GM12873 (cell line): Measurements from ENCODE around the gene NID2.

Source experiments
- CTCF ChIP-seq: IDR thresholded peaks from 2 replicates; pipeline ENCODE4 v1.5.1; 2012; ENCODE audit warnings: low read depth, mild to moderate bottlenecking, moderate library complexity, low read length, control low read depth; ENCODE audit not compliant: insufficient read depth; ENCODE audit errors: missing control alignments

NID2 gene

GRCh38 chr14:52054678-52055077 is 14.2 kb downstream of the NID2 start:
- no peak for TF ChIP-seq CTCF

GRCh38 chr14:52053044-52053443 is 15.8 kb downstream of the NID2 start:
- TF ChIP-seq CTCF = no peak

GRCh38 chr14:52052288-52052943 is 16.4 kb downstream of the NID2 start:
- no peak for TF ChIP-seq CTCF

- no peak for TF ChIP-seq CTCF
Measured at GRCh38 chr14:52051871-52052270, 17.0 kb downstream of the NID2 start.

GRCh38 chr14:52051251-52051650 is 17.6 kb downstream of the NID2 start:
- TF ChIP-seq CTCF = no peak

GRCh38 chr14:52049721-52050588 is 18.9 kb downstream of the NID2 start:
- TF ChIP-seq CTCF = no peak

- no peak for TF ChIP-seq CTCF
Measured at GRCh38 chr14:52049271-52049670, 19.6 kb downstream of the NID2 start.
